Esophagus muscularis mucosa (tissue), 4 donors: ENCODE data around the gene MOB1A.

Experiments used
- EP300 ChIP-seq: sonication (generic); formaldehyde crosslinking; IDR thresholded peaks from one replicate; pipeline ENCODE4 v1.6.1; 2017; ENCODE audit warnings: antibody characterized with exemption
- POLR2A ChIP-seq: fragments of 450-650 bp; IDR thresholded peaks from one replicate; pipeline ENCODE4 v1.6.1; 2017; ENCODE audit warnings: antibody characterized with exemption, moderate library complexity, mild to moderate bottlenecking, low read depth
- POLR2AphosphoS5 ChIP-seq, 2 donors: sonication (generic); formaldehyde crosslinking; IDR thresholded peaks; one replicate each; pipeline ENCODE4 v1.6.1; 2017; ENCODE audit warnings: antibody characterized with exemption in 2 of 2
- TF ChIP-seq, protein P1 (sequence below), 3 experiments: fragments of 200-600 bp in 2 of 3; fragments of 450-650 bp in 1 of 3; sonication (generic) in 2 of 3; IDR thresholded peaks; one replicate each; pipeline ENCODE4 v1.5.1; 2017 to 2019; ENCODE audit warnings: antibody characterized with exemption in 3 of 3, mild to moderate bottlenecking in 2 of 3, moderate library complexity in 1 of 3

GRCh38 chr2:74179063-74179865 lies 585 bp upstream of the MOB1A start:
- TF ChIP-seq, protein P1, sequence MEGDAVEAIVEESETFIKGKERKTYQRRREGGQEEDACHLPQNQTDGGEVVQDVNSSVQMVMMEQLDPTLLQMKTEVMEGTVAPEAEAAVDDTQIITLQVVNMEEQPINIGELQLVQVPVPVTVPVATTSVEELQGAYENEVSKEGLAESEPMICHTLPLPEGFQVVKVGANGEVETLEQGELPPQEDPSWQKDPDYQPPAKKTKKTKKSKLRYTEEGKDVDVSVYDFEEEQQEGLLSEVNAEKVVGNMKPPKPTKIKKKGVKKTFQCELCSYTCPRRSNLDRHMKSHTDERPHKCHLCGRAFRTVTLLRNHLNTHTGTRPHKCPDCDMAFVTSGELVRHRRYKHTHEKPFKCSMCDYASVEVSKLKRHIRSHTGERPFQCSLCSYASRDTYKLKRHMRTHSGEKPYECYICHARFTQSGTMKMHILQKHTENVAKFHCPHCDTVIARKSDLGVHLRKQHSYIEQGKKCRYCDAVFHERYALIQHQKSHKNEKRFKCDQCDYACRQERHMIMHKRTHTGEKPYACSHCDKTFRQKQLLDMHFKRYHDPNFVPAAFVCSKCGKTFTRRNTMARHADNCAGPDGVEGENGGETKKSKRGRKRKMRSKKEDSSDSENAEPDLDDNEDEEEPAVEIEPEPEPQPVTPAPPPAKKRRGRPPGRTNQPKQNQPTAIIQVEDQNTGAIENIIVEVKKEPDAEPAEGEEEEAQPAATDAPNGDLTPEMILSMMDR (IDR thresholded peaks at IDR 0.05), result peak in 2 of 3 experiments; percentile 20 to 44
- TF ChIP-seq POLR2A (no peak), EP300 (no peak), POLR2AphosphoS5 (IDR thresholded peaks at IDR 0.05) (no peak)
